ENCODE measurements around the gene INTS1. TPM values are rescaled to one million over a fixed set of nuclear protein-coding genes. Genes with fewer than 3 reads are reported as not detected.

Gene INTS1
- total and polyA plus RNA-seq, 2 experiments from 2014 or later = 35.1 to 111 TPM

- TF ChIP-seq EZH2phosphoT487 (IDR thresholded peaks at IDR 0.05; ENCODE audit: unreplicated experiment) = no peak
- TF ChIP-seq ETS1 (IDR thresholded peaks at IDR 0.05) = no peak
- TF ChIP-seq CTCF (conservative IDR thresholded peaks at IDR 0.05; ENCODE audit: low read depth in 2 of 2) = no peak
- no peak for TF ChIP-seq STAT1 (IDR thresholded peaks at IDR 0.05; ENCODE audit: unreplicated experiment)
- TF ChIP-seq POLR2AphosphoS5 (IDR thresholded peaks at IDR 0.05; ENCODE audit: low read depth) = no peak
- no peak for TF ChIP-seq REST (IDR thresholded peaks at IDR 0.05; ENCODE audit: unreplicated experiment)
- TF ChIP-seq ZNF331 (CRISPR knock-in tag; IDR thresholded peaks at IDR 0.05; ENCODE audit: low read depth) = no peak
- no peak for TF ChIP-seq NANOG (IDR thresholded peaks at IDR 0.05; ENCODE audit: borderline replicate concordance)
Measured at GRCh38 chr7:1459920-1460820, 44.0 kb downstream of the INTS1 start (continued).

GRCh38 chr7:1459512-1459892 lies 44.7 kb downstream of the INTS1 start:
- DNase-seq (ENCODE audit: low spot score) = peak; percentile 99
- H3K4me1 Mint-ChIP-seq = peaks cover 18% of the 10 kb centered on the region; the same call in 2 of the 3 replicates
- Histone ChIP-seq H2AFZ (no peak overlapping the region), H3K36me3 (ENCODE audit: insufficient read depth) (no peaks in the 10 kb centered on the region), H3K27ac (ENCODE audit: low read depth) (no peak overlapping the region), H3K27me3 (ENCODE audit: insufficient read depth) (no peaks in the 10 kb centered on the region), H3F3A (replicated peaks; ENCODE audit: low read depth) (no peaks in the 10 kb centered on the region; the same call in 1 of the 2 replicates), H3K4me1 (ENCODE audit: insufficient read depth) (peaks cover 6% of the 10 kb centered on the region; the same call in 1 of the 2 replicates), H4K20me1 (replicated peaks; ENCODE audit: insufficient read depth) (no peaks in the 10 kb centered on the region; the same call in 1 of the 2 replicates), H3K79me2 (replicated peaks; ENCODE audit: insufficient read depth) (no peaks in the 10 kb centered on the region), H3K9me2 (ENCODE audit: insufficient read depth) (no peaks in the 10 kb centered on the region), H3K4me3 (peak overlapping the region; percentile 79), H3K4me2 (peak overlapping the region; percentile 89; the same call in 1 of the 2 replicates)
- H3K9me3 Mint-ChIP-seq = no peaks in the 10 kb centered on the region
- H3K27me3 Mint-ChIP-seq (ENCODE audit: insufficient read depth, low read depth, poor library complexity) = peaks cover 13% of the 10 kb centered on the region
- H3K36me3 Mint-ChIP-seq (ENCODE audit: low read depth) = no peaks in the 10 kb centered on the region
- peak; percentile 88 for ATAC-seq
- TF ChIP-seq CREB1 (CRISPR knock-in tag; IDR thresholded peaks at IDR 0.05; ENCODE audit: low read depth) (0 out of 2 replicates have a peak, but pooled peaks have one; percentile 20), REST (IDR thresholded peaks at IDR 0.05; ENCODE audit: unreplicated experiment) (no peak), POLR2AphosphoS5 (IDR thresholded peaks at IDR 0.05; ENCODE audit: low read depth) (no peak), ZNF114 (CRISPR knock-in tag; IDR thresholded peaks at IDR 0.05) (no peak)
- H3K27ac Mint-ChIP-seq = no peak overlapping the region
- H3K4me3 Mint-ChIP-seq = peak overlapping the region; percentile 64; the same call in 2 of the 3 replicates

Data from GM23338 (cell line).